Trophoblast cell (in vitro differentiated cells and primary cell): ENCODE results near the gene SOCS3.

Experiments used
- DNase-seq, 2 donors: peaks; one replicate each; pipeline ENCODE4 v3.0.0-alpha.2; 2016
- H2AFZ ChIP-seq: 2 replicates; pipeline ENCODE4 v1.6.1; 2013; ENCODE audit warnings: low read length, moderate library complexity, mild to moderate bottlenecking; ENCODE audit not compliant: insufficient read depth, poor library complexity
- H2AK5ac ChIP-seq: 2 replicates; pipeline ENCODE4 v1.6.1; 2013; ENCODE audit warnings: mild to moderate bottlenecking, low read length
- H2BK120ac ChIP-seq: 2 replicates; pipeline ENCODE4 v1.6.1; 2013; ENCODE audit warnings: low read length, mild to moderate bottlenecking, moderate library complexity; ENCODE audit not compliant: insufficient read depth, poor library complexity
- H2BK12ac ChIP-seq: 2 replicates; pipeline ENCODE4 v1.6.1; 2013; ENCODE audit warnings: mild to moderate bottlenecking, low read length, moderate library complexity
- H2BK5ac ChIP-seq: 2 replicates; pipeline ENCODE4 v1.6.1; 2013; ENCODE audit warnings: low read length, low read depth, moderate library complexity, mild to moderate bottlenecking; ENCODE audit not compliant: poor library complexity
- H3K14ac ChIP-seq: 2 replicates; pipeline ENCODE4 v1.6.1; 2013; ENCODE audit warnings: mild to moderate bottlenecking, low read length
- H3K18ac ChIP-seq: 2 replicates; pipeline ENCODE4 v1.6.1; 2013; ENCODE audit warnings: mild to moderate bottlenecking, low read length
- H3K23ac ChIP-seq: 2 replicates; pipeline ENCODE4 v1.6.1; 2013; ENCODE audit warnings: low read length
- H3K27ac ChIP-seq: 2 replicates; pipeline ENCODE4 v1.5.1; 2013; ENCODE audit warnings: low read depth, mild to moderate bottlenecking, inconsistent platforms, low read length, moderate library complexity
- H3K27me3 ChIP-seq: 2 replicates; pipeline ENCODE4 v1.6.1; 2013; ENCODE audit warnings: inconsistent platforms, mild to moderate bottlenecking, low read length, moderate library complexity; ENCODE audit not compliant: insufficient read depth
- H3K36me3 ChIP-seq, 2 experiments: 1 replicate in 1 of 2; 2 replicates in 1 of 2; pipeline ENCODE4 v1.6.1; 2013; ENCODE audit warnings: low read length in 2 of 2, mild to moderate bottlenecking in 2 of 2, moderate library complexity in 1 of 2; ENCODE audit not compliant: insufficient read depth in 2 of 2, control insufficient read depth in 1 of 2
- H3K4ac ChIP-seq: 2 replicates; pipeline ENCODE4 v1.6.1; 2013; ENCODE audit warnings: low read depth, mild to moderate bottlenecking, low read length, moderate library complexity
- H3K4me1 ChIP-seq, 2 experiments: 1 replicate in 1 of 2; 2 replicates in 1 of 2; pipeline ENCODE4 v1.6.1; 2013; ENCODE audit warnings: low read length in 2 of 2, mild to moderate bottlenecking in 2 of 2, moderate library complexity in 1 of 2; ENCODE audit not compliant: insufficient read depth in 2 of 2, control insufficient read depth in 1 of 2
- H3K4me2 ChIP-seq: 2 replicates; pipeline ENCODE4 v1.6.1; 2013; ENCODE audit warnings: inconsistent platforms, mild to moderate bottlenecking, low read length, moderate library complexity
- H3K4me3 ChIP-seq: 2 replicates; pipeline ENCODE4 v1.5.1; 2013; ENCODE audit warnings: mild to moderate bottlenecking, low read depth, low read length, inconsistent platforms
- H3K79me1 ChIP-seq: one replicate; pipeline ENCODE4 v1.6.1; 2013; ENCODE audit warnings: low read length
- H3K79me2 ChIP-seq: 2 replicates; pipeline ENCODE4 v1.6.1; 2013; ENCODE audit warnings: low read length, mild to moderate bottlenecking; ENCODE audit not compliant: control insufficient read depth, insufficient read depth, poor library complexity
- H3K9ac ChIP-seq: 2 replicates; pipeline ENCODE4 v1.6.1; 2013; ENCODE audit warnings: mild to moderate bottlenecking, low read length
- H3K9me3 ChIP-seq: 2 replicates; pipeline ENCODE4 v1.6.1; 2013; ENCODE audit warnings: low read depth, mild to moderate bottlenecking, control low read depth, inconsistent platforms, low read length; ENCODE audit not compliant: insufficient read depth
- H4K12ac ChIP-seq: 2 replicates; pipeline ENCODE4 v1.6.1; 2013; ENCODE audit warnings: low read depth, mild to moderate bottlenecking, low read length, moderate library complexity
- H4K8ac ChIP-seq: 2 replicates; pipeline ENCODE4 v1.6.1; 2013; ENCODE audit warnings: low read depth, mild to moderate bottlenecking, low read length, moderate library complexity
- H4K91ac ChIP-seq: one replicate; pipeline ENCODE4 v1.6.1; 2013; ENCODE audit warnings: low read depth, mild to moderate bottlenecking, low read length, moderate library complexity
- WGBS: extraction: QIAGEN DNeasy Blood & Tissue Kit; methylation state at CpG from one replicate; pipeline ENCODE4 v1.1.7; 2013; ENCODE audit warnings: missing lambda C conversion rate; ENCODE audit not compliant: insufficient read length, insufficient coverage; ENCODE audit errors: extremely low coverage; 5-methylcytosine and 5-hydroxymethylcytosine counted together

SOCS3 gene

DNA sequence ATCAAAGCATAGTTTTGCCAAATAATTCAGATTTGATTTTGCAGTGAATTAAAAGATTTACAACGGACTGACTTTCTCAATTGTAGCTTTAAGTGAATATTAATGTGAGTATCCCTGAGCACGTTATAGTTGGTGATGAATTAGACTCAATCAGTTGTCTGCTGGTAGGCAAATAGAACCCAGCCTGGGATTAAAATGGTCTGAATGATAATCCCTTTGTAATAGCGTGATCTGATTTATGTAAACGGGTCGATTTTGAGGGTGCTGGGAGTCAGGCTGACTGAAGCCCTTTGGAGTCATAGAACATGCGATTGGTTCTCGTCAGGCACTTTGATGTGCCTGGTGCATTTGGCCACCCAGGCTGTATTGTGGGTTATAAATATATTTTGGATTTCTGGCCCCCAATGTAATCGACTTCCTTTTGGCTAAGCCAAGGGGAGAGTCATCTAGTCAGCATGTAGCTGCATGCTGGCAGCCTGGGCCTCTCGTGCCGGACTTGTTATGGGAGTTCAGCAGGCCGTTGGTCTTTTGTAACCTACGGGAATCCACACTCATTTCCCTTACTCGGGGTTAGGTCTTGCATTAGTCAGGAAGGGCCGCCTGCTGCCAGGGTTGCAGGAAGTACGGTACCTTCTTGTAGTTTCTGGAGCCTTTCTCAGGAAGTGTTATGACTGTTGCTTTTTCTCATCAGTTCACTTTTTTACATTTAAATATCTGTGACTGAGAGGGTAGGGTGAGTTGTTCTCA is 24.0 kb upstream of the SOCS3 start:
- Histone ChIP-seq H3K4ac (no peak overlapping the region), H3K27me3 (no peaks in the 10 kb centered on the region)
- WGBS: no CpG with 5 or more reads among the region's 15 CpGs

DNA sequence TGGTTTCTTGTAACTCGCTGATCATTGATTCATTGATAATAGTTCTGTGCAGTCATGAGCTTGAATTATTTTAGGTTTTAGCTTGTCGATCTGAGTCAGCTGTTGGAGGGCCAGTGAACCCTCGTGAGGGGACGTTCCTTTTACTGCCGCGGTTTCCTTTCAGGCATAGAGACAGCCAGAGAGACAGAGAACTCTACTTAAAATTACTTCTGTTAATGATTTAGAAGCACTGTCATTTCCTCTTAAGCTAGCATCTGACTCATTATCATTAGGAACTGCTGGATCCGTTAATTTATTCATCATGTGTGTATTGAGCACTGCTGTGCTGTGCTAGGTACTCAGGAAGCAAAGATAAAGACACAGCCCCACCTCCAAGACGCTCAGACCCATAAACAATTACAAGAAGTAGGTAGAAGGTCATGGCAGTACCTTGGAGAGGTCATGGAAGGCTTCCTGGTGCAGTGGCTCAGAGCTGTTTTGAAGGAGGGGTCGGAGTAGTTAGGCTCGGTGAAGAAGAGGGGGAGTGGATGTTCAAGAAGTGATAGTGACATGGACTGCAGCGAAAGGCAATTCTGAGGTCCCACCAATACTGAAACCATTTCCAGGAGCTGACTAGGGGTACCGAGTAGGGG is 21.8 kb upstream of the SOCS3 start:
- Histone ChIP-seq H2BK12ac (peak overlapping the region; percentile 24), H3K9ac (no peak overlapping the region), H3K4me3 (no peak overlapping the region), H3K27ac (no peak overlapping the region), H4K91ac (no peak overlapping the region), H4K12ac (no peak overlapping the region), H3K4ac (peak overlapping the region; percentile 57), H3K79me2 (peaks cover 42% of the 10 kb centered on the region), H3K4me2 (peak overlapping the region; percentile 13), H3K79me1 (peaks cover 19% of the 10 kb centered on the region), H2BK120ac (no peak overlapping the region), H2AK5ac (no peak overlapping the region), H3K36me3 (peaks cover 0 to 2% of the 10 kb centered on the region in 2 experiments), H3K18ac (no peak overlapping the region), H3K9me3 (no peaks in the 10 kb centered on the region), H3K23ac (no peak overlapping the region), H3K14ac (no peak overlapping the region), H3K27me3 (no peaks in the 10 kb centered on the region), H4K8ac (no peak overlapping the region), H2BK5ac (peak overlapping the region; percentile 27), H3K4me1 (peaks cover 18 to 34% of the 10 kb centered on the region in 2 experiments), H2AFZ (no peak overlapping the region)
- peak in 1 of 2 donors; percentile 23 for DNase-seq
- WGBS: no CpG with 5 or more reads among the region's 12 CpGs

More for the DNA sequence above, 24.0 kb upstream of the SOCS3 start:
- Histone ChIP-seq H3K9me3 (no peaks in the 10 kb centered on the region), H2BK12ac (no peak overlapping the region), H3K23ac (no peak overlapping the region), H3K79me2 (peaks cover 44% of the 10 kb centered on the region), H2BK120ac (no peak overlapping the region), H3K18ac (no peak overlapping the region), H3K36me3 (peaks cover 0 to 2% of the 10 kb centered on the region in 2 experiments), H3K9ac (no peak overlapping the region), H3K4me2 (peak overlapping the region; percentile 12), H3K4me3 (no peak overlapping the region), H3K14ac (no peak overlapping the region), H2AK5ac (no peak overlapping the region), H3K79me1 (peaks cover 2% of the 10 kb centered on the region), H4K12ac (no peak overlapping the region), H3K4me1 (peaks cover 9 to 30% of the 10 kb centered on the region in 2 experiments), H2BK5ac (no peak overlapping the region), H4K91ac (no peak overlapping the region), H2AFZ (no peak overlapping the region), H3K27ac (peak overlapping the region; percentile 57), H4K8ac (no peak overlapping the region)
- peak; percentile 91 to 93 for DNase-seq

DNA sequence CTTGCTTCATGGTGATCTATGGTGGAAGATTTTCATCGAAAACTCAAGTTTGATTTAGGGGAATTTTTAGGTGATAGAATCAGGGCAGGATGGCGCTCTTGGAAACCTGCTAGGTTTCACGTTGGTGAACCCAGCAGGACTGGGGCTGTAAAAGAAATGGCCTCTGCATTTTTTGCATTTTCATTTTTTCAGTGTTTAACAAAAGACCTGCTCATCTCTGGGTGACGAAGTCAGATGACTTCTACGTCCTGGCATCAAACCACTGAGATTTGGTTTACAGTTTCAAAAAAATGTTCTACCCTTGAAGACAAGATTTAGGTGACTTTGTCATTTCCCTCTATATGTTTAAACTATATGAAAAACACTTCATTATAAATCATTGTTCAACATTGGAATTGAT is 20.5 kb upstream of the SOCS3 start:
- no peak overlapping the region for H2BK5ac ChIP-seq
- H3K4me1 ChIP-seq: peaks cover 16 to 37% of the 10 kb centered on the region in 2 experiments
- H3K23ac ChIP-seq: no peak overlapping the region
- H3K9ac ChIP-seq: no peak overlapping the region
- H3K4me3 ChIP-seq: no peak overlapping the region
- no CpG with 5 or more reads among the region's 5 CpGs for WGBS
- H3K18ac ChIP-seq: no peak overlapping the region
- no peak for DNase-seq
- H3K79me2 ChIP-seq: peaks cover 32% of the 10 kb centered on the region
- H4K91ac ChIP-seq: no peak overlapping the region
- H3K27me3 ChIP-seq: no peaks in the 10 kb centered on the region
- H3K36me3 ChIP-seq: peaks cover 0 to 2% of the 10 kb centered on the region in 2 experiments
- H4K12ac ChIP-seq: no peak overlapping the region
- H3K9me3 ChIP-seq: no peaks in the 10 kb centered on the region
- H2AFZ ChIP-seq: no peak overlapping the region
- H2AK5ac ChIP-seq: no peak overlapping the region
- peaks cover 28% of the 10 kb centered on the region for H3K79me1 ChIP-seq
- H2BK12ac ChIP-seq: no peak overlapping the region
- H2BK120ac ChIP-seq: no peak overlapping the region
- H3K4me2 ChIP-seq: no peak overlapping the region
- H3K14ac ChIP-seq: no peak overlapping the region
- peak overlapping the region; percentile 70 for H3K4ac ChIP-seq
- H4K8ac ChIP-seq: no peak overlapping the region
- H3K27ac ChIP-seq: no peak overlapping the region

DNA sequence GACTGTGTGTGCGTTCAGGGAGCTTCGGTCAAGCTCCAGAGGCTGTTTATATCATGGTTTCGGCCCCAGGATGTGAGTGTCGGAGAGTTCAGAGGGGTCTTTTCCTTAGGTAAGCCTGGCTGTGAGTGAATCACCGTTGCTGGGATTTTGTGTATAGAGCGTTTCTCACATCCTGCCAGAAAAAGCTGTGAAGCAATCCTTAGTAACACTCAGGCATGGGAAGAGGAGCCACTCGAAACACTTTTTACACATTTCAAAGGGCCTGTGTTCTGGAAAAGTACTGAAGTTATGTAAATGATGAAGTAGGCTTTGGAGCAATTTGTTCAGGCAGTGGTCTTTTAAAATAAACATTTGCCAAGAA is 19.2 kb upstream of the SOCS3 start:
- Histone ChIP-seq H3K4me3 (peak overlapping the region; percentile 98), H4K91ac (peak overlapping the region; percentile 91), H3K4ac (peak overlapping the region; percentile 99), H3K4me2 (peak overlapping the region; percentile 82), H4K12ac (peak overlapping the region; percentile 82), H3K14ac (peak overlapping the region; percentile 94), H3K23ac (peak overlapping the region; percentile 28), H2AK5ac (peak overlapping the region; percentile 96), H2BK12ac (peak overlapping the region; percentile 1), H2BK5ac (peak overlapping the region; percentile 92), H3K4me1 (peaks cover 23 to 40% of the 10 kb centered on the region in 2 experiments), H3K9me3 (no peaks in the 10 kb centered on the region), H3K9ac (peak overlapping the region; percentile 97), H2BK120ac (peak overlapping the region; percentile 69), H3K36me3 (peaks cover 0 to 2% of the 10 kb centered on the region in 2 experiments), H3K79me2 (peaks cover 28% of the 10 kb centered on the region), H3K27me3 (no peaks in the 10 kb centered on the region), H3K27ac (peak overlapping the region; percentile 79), H3K18ac (peak overlapping the region; percentile 92), H2AFZ (peak overlapping the region; percentile 87), H3K79me1 (peaks cover 38% of the 10 kb centered on the region), H4K8ac (peak overlapping the region; percentile 96)
- peak; percentile 48 to 62 for DNase-seq
- WGBS: no CpG with 5 or more reads among the region's 7 CpGs
